GM12878 (cell line): ENCODE data around the gene FUS. TPM values are rescaled to one million over a fixed set of nuclear protein-coding genes. Genes with fewer than 3 reads are reported as not detected.

Source experiments
- BHLHE40 ChIP-seq, 2 experiments: fragments of 450-650 bp in 1 of 2; IDR thresholded peaks; 2 replicates each; pipeline ENCODE4 v1.6.1; 2011 to 2017; ENCODE audit warnings: low read depth in 2 of 2, borderline replicate concordance in 1 of 2, improper control_type of control experiment in 1 of 2, low read length in 1 of 2, mild to moderate bottlenecking in 1 of 2
- CTCF ChIP-seq, 3 experiments: IDR thresholded peaks in 2 of 3; conservative IDR thresholded peaks in 1 of 3; 2 replicates each; pipeline ENCODE4 v1.5.1; 2011; ENCODE audit warnings: low read depth in 3 of 3, low read length in 3 of 3, mild to moderate bottlenecking in 3 of 3, control low read depth in 2 of 3, moderate library complexity in 2 of 3, inconsistent platforms in 1 of 3, mixed read lengths in 1 of 3; ENCODE audit not compliant: control insufficient read depth in 2 of 3, insufficient read depth in 1 of 3; ENCODE audit errors: extremely low read depth in 1 of 3
- IRF4 ChIP-seq: IDR thresholded peaks from 2 replicates; pipeline ENCODE4 v1.6.1; 2011; ENCODE audit warnings: low read depth, low read length
- IRF5 ChIP-seq: fragments of 450-650 bp; IDR thresholded peaks from 2 replicates; pipeline ENCODE4 v1.6.1; 2017; ENCODE audit warnings: borderline replicate concordance
- SKIL ChIP-seq: fragments of 450-650 bp; IDR thresholded peaks from 2 replicates; pipeline ENCODE4 v1.6.1; 2017; ENCODE audit warnings: mild to moderate bottlenecking, low read depth, inconsistent platforms; ENCODE audit not compliant: poor library complexity, severe bottlenecking
- STAT1 ChIP-seq: fragments of 450-650 bp; conservative IDR thresholded peaks from 2 replicates; pipeline ENCODE4 v1.6.1; 2014; ENCODE audit warnings: antibody characterized with exemption, mild to moderate bottlenecking
- YY1 ChIP-seq: IDR thresholded peaks from 2 replicates; pipeline ENCODE4 v1.6.1; 2011; ENCODE audit warnings: low read depth, mild to moderate bottlenecking, low read length
- ZBED1 ChIP-seq: IDR thresholded peaks from 2 replicates; pipeline ENCODE4 v1.6.1; 2016; ENCODE audit warnings: borderline replicate concordance
- ZBTB11 ChIP-seq: fragments of 450-650 bp; formaldehyde crosslinking; IDR thresholded peaks from 2 replicates; pipeline ENCODE4 v1.5.0; 2022; ENCODE audit warnings: mild to moderate bottlenecking, missing genetic modification characterization
- ZBTB40 ChIP-seq: fragments of 450-650 bp; IDR thresholded peaks from 2 replicates; pipeline ENCODE4 v1.6.1; 2016; ENCODE audit warnings: mild to moderate bottlenecking, moderate library complexity, borderline replicate concordance
- ZSCAN29 ChIP-seq: fragments of 450-650 bp; IDR thresholded peaks from 2 replicates; pipeline ENCODE4 v1.6.1; 2017; ENCODE audit warnings: mild to moderate bottlenecking, moderate library complexity
- ZZZ3 ChIP-seq: IDR thresholded peaks from 2 replicates; pipeline ENCODE4 v1.6.1; 2011; ENCODE audit warnings: low read depth; ENCODE audit not compliant: control insufficient read depth, insufficient read length
- polyA plus RNA-seq, 11 experiments: library from polyadenylated mRNA; depleted of rRNA in 4 of 11; unstranded in 6 of 11; stranded (reverse) in 5 of 11; fragments of >200 nt; fragmentation: Nextera tagmentation in 4 of 11; fragmentation: Illumina TruSeq in 1 of 11; extraction: Ambion mirVana in 4 of 11; extraction: Trizol in 1 of 11; gene quantifications; 1 replicate in 1 of 11; 2 replicates in 10 of 11; pipeline versions ENCODE4 v1.2.1 to v1.2.3, GENCODE V29; 2011 to 2016; ENCODE audit warnings: inconsistent platforms in 2 of 11, missing spikeins in 2 of 11, low read depth in 1 of 11
- total RNA-seq, 4 experiments: library from RNA; depleted of rRNA in 3 of 4; stranded (reverse); fragments of >200 nt in 3 of 4; fragmentation: Illumina TruSeq in 1 of 4; extraction: Trizol in 1 of 4; gene quantifications; 2 replicates each; pipeline versions ENCODE4 v1.2.1 to v1.2.3, GENCODE V29; 2013 to 2021

FUS gene
- total and polyA plus RNA-seq, 10 of the 15 experiments (the other 5 are each of a cell fraction or from before 2014, with no cell fraction given) = 46.8 to 521 (median 347) TPM

GRCh38 chr16:31202414-31203375 lies 22.8 kb downstream of the FUS start, which contains the start of gene PYCARD (continued):
- no peak for TF ChIP-seq CTCF (IDR thresholded peaks at IDR 0.05 in 2 of 3, conservative IDR thresholded peaks at IDR 0.05 in 1 of 3; ENCODE audit: control insufficient read depth in 2 of 3, extremely low read depth in 1 of 3, insufficient read depth in 1 of 3, low read depth in 3 of 3, low read length in 3 of 3)
- no peak for TF ChIP-seq ZBTB11 (CRISPR knock-in tag)
- TF ChIP-seq ZBTB40 = no peak
- 0 out of 2 replicates have a peak, but pooled peaks have one; percentile 10 for TF ChIP-seq IRF4
- no peak for TF ChIP-seq SKIL
- TF ChIP-seq ZBED1 = no peak
- no peak for TF ChIP-seq IRF5
- TF ChIP-seq YY1 = no peak; the same call in 1 of the 2 replicates
- no peak for TF ChIP-seq ZZZ3
- no peak for TF ChIP-seq STAT1
- no peak for TF ChIP-seq ZSCAN29
- no peak for TF ChIP-seq BHLHE40 (IDR thresholded peaks at IDR 0.05; ENCODE audit: borderline replicate concordance in 1 of 2, low read depth in 2 of 2, low read length in 1 of 2)
